Inferior parietal cortex (tissue), 1 donor: ENCODE results near the gene KBTBD13.
A peak's percentile ranks its signal among the peaks of the same experiment; 100 is the strongest.

Source experiments
- DNase-seq: peaks from one replicate; pipeline ENCODE4 v3.0.0-alpha.2; 2016; ENCODE audit errors: extremely low spot score

Gene KBTBD13

GRCh38 chr15:65051266-65051665 lies 25.3 kb upstream of the KBTBD13 start:
- no peak for DNase-seq

GRCh38 chr15:65052956-65053355 lies 23.6 kb upstream of the KBTBD13 start:
- no peak for DNase-seq

- DNase-seq: peak; percentile 80
These were observed 22.0 kb upstream of the KBTBD13 start for GRCh38 chr15:65054333-65055200.

- no peak for DNase-seq
These were observed 21.2 kb upstream of the KBTBD13 start for GRCh38 chr15:65055201-65055870.

GRCh38 chr15:65056106-65056505 lies 20.4 kb upstream of the KBTBD13 start:
- no peak for DNase-seq

- no peak for DNase-seq
These were observed 19.5 kb upstream of the KBTBD13 start for GRCh38 chr15:65056868-65057548.

- DNase-seq: no peak
These were observed 19.0 kb upstream of the KBTBD13 start for GRCh38 chr15:65057549-65057940.

GRCh38 chr15:65058394-65059368 lies 17.9 kb upstream of the KBTBD13 start:
- DNase-seq: no peak

GRCh38 chr15:65059369-65059750 lies 17.2 kb upstream of the KBTBD13 start:
- no peak for DNase-seq

GRCh38 chr15:65059931-65060596 lies 16.5 kb upstream of the KBTBD13 start:
- DNase-seq: no peak

- DNase-seq: peak; percentile 58
These were observed 15.7 kb upstream of the KBTBD13 start for GRCh38 chr15:65060641-65061397.

GRCh38 chr15:65062061-65062460 lies 14.5 kb upstream of the KBTBD13 start:
- DNase-seq: no peak

- DNase-seq: no peak
These were observed 13.8 kb upstream of the KBTBD13 start for GRCh38 chr15:65062726-65063125.

GRCh38 chr15:65066001-65066634 lies 10.4 kb upstream of the KBTBD13 start:
- DNase-seq: no peak

GRCh38 chr15:65066635-65067316 lies 9.8 kb upstream of the KBTBD13 start:
- no peak for DNase-seq

GRCh38 chr15:65067317-65067644 lies 9.3 kb upstream of the KBTBD13 start:
- no peak for DNase-seq

GRCh38 chr15:65067645-65068402 lies 8.7 kb upstream of the KBTBD13 start, which contains the start of gene RASL12:
TSS of gene RASL12 (minus strand) at chr15:65067991. CDS start at chr15:65067835, 156 bp downstream.
- no peak for DNase-seq

GRCh38 chr15:65068403-65068788 lies 8.2 kb upstream of the KBTBD13 start:
- no peak for DNase-seq
